H9 (cell line): ENCODE results near the gene C17orf107. TPM values are rescaled to one million over a fixed set of nuclear protein-coding genes. Genes with fewer than 3 reads are reported as not detected.

Experiments
- DNase-seq: peaks from one replicate; pipeline ENCODE4 v3.0.0-alpha.2; 2017
- H2AFZ ChIP-seq: one replicate; pipeline ENCODE4 v1.6.1; 2013; ENCODE audit warnings: mild to moderate bottlenecking, low read length, control low read depth, moderate library complexity
- H2AK5ac ChIP-seq: 2 replicates; pipeline ENCODE4 v1.6.1; 2013; ENCODE audit warnings: low read length, control low read depth, mixed read lengths; ENCODE audit not compliant: insufficient read length
- H2BK120ac ChIP-seq: one replicate; pipeline ENCODE4 v1.6.1; 2013; ENCODE audit warnings: low read depth, mild to moderate bottlenecking, low read length, control low read depth, inconsistent platforms; ENCODE audit not compliant: poor library complexity, severe bottlenecking
- H2BK12ac ChIP-seq: 2 replicates; pipeline ENCODE4 v1.6.1; 2013; ENCODE audit warnings: low read length, control low read depth, mixed read lengths, low read depth; ENCODE audit not compliant: insufficient read length
- H2BK15ac ChIP-seq: 2 replicates; pipeline ENCODE4 v1.6.1; 2013; ENCODE audit warnings: low read depth, low read length, control low read depth
- H2BK20ac ChIP-seq: one replicate; pipeline ENCODE4 v1.6.1; 2013; ENCODE audit warnings: low read depth, mild to moderate bottlenecking, low read length, control low read depth, inconsistent platforms; ENCODE audit not compliant: poor library complexity, severe bottlenecking
- H2BK5ac ChIP-seq: 2 replicates; pipeline ENCODE4 v1.6.1; 2013; ENCODE audit warnings: low read length, control low read depth, mixed read lengths; ENCODE audit not compliant: insufficient read length
- H3K14ac ChIP-seq: 2 replicates; pipeline ENCODE4 v1.6.1; 2013; ENCODE audit warnings: low read length, control low read depth; ENCODE audit not compliant: insufficient read depth
- H3K18ac ChIP-seq: 2 replicates; pipeline ENCODE4 v1.6.1; 2013; ENCODE audit warnings: low read depth, mild to moderate bottlenecking, mixed read lengths, low read length, control low read depth; ENCODE audit not compliant: insufficient read length
- H3K23ac ChIP-seq: 2 replicates; pipeline ENCODE4 v1.6.1; 2013; ENCODE audit warnings: low read length, control low read depth, mixed read lengths, low read depth; ENCODE audit not compliant: insufficient read length
- H3K23me2 ChIP-seq: 2 replicates; pipeline ENCODE4 v1.6.1; 2013; ENCODE audit warnings: low read depth, mild to moderate bottlenecking, mixed read lengths, low read length, control low read depth; ENCODE audit not compliant: insufficient read length, poor library complexity, severe bottlenecking
- H3K27ac ChIP-seq: 2 replicates; pipeline ENCODE4 v1.5.1; 2013; ENCODE audit warnings: low read length, control low read depth, mixed read lengths, low read depth; ENCODE audit not compliant: insufficient read length
- H3K27me3 ChIP-seq: 2 replicates; pipeline ENCODE4 v1.6.1; 2013; ENCODE audit warnings: low read length, control low read depth, inconsistent platforms; ENCODE audit not compliant: insufficient read depth
- H3K4ac ChIP-seq: 2 replicates; pipeline ENCODE4 v1.6.1; 2013; ENCODE audit warnings: low read depth, mild to moderate bottlenecking, control low read depth, inconsistent platforms, low read length, moderate library complexity
- H3K4me1 ChIP-seq: 2 replicates; pipeline ENCODE4 v1.6.1; 2013; ENCODE audit warnings: low read length, control low read depth, inconsistent platforms; ENCODE audit not compliant: insufficient read depth
- H3K4me2 ChIP-seq: 2 replicates; pipeline ENCODE4 v1.6.1; 2013; ENCODE audit warnings: low read length, control low read depth, mixed read lengths; ENCODE audit not compliant: insufficient read length, insufficient read depth
- H3K56ac ChIP-seq: 2 replicates; pipeline ENCODE4 v1.6.1; 2013; ENCODE audit warnings: low read depth, mild to moderate bottlenecking, mixed read lengths, low read length, control low read depth; ENCODE audit not compliant: insufficient read length
- H3K79me1 ChIP-seq: 2 replicates; pipeline ENCODE4 v1.6.1; 2013; ENCODE audit warnings: low read depth, mild to moderate bottlenecking, moderate library complexity, low read length, control low read depth, inconsistent platforms; ENCODE audit not compliant: insufficient read depth, poor library complexity, severe bottlenecking
- H3K79me2 ChIP-seq: 2 replicates; pipeline ENCODE4 v1.6.1; 2013; ENCODE audit warnings: low read length, control low read depth, inconsistent platforms; ENCODE audit not compliant: insufficient read depth
- H3K9ac ChIP-seq: 2 replicates; pipeline ENCODE4 v1.6.1; 2013; ENCODE audit warnings: low read length, control low read depth, mixed read lengths; ENCODE audit not compliant: insufficient read length; ENCODE audit errors: extremely low read depth
- H3K9me3 ChIP-seq: one replicate; pipeline ENCODE4 v1.6.1; 2013; ENCODE audit warnings: low read depth, low read length, inconsistent platforms; ENCODE audit not compliant: control insufficient read depth
- H3T11ph ChIP-seq: one replicate; pipeline ENCODE4 v1.6.1; 2013; ENCODE audit warnings: mild to moderate bottlenecking, low read length, control low read depth, inconsistent platforms
- H4K20me1 ChIP-seq: one replicate; pipeline ENCODE4 v1.6.1; 2013; ENCODE audit not compliant: control insufficient read depth, insufficient read length, insufficient read depth
- H4K5ac ChIP-seq: 2 replicates; pipeline ENCODE4 v1.6.1; 2013; ENCODE audit warnings: low read depth, mild to moderate bottlenecking, mixed read lengths, low read length, control low read depth; ENCODE audit not compliant: insufficient read length
- H4K8ac ChIP-seq: replicated peaks from 2 replicates; pipeline ENCODE4 v1.6.1; 2013; ENCODE audit warnings: low read length, control low read depth, mixed read lengths, low read depth; ENCODE audit not compliant: insufficient read length
- H4K91ac ChIP-seq: 2 replicates; pipeline ENCODE4 v1.6.1; 2013; ENCODE audit warnings: low read depth, mild to moderate bottlenecking, moderate library complexity, mixed read lengths, low read length, control low read depth; ENCODE audit not compliant: insufficient read length
- H3K27ac Mint-ChIP-seq, 3 experiments: 2 replicates in 2 of 3; 3 replicates in 1 of 3; pipeline ENCODE4 v1.8.0; 2020 to 2021; ENCODE audit warnings: mixed read lengths in 3 of 3, mild to moderate bottlenecking in 1 of 3, moderate library complexity in 1 of 3
- H3K27me3 Mint-ChIP-seq: 2 replicates; pipeline ENCODE4 v1.8.0; 2021; ENCODE audit warnings: low read depth, mild to moderate bottlenecking, moderate library complexity, mixed read lengths
- H3K36me3 Mint-ChIP-seq, 3 experiments: 2 replicates in 2 of 3; 3 replicates in 1 of 3; pipeline ENCODE4 v1.8.0; 2020 to 2021; ENCODE audit warnings: low read depth in 3 of 3, mixed read lengths in 3 of 3; ENCODE audit not compliant: insufficient read depth in 1 of 3
- H3K4me1 Mint-ChIP-seq, 2 experiments: 2 replicates each; pipeline ENCODE4 v1.8.0; 2020; ENCODE audit warnings: mixed read lengths in 2 of 2
- H3K4me3 Mint-ChIP-seq, 2 experiments: 2 replicates in 1 of 2; 3 replicates in 1 of 2; pipeline ENCODE4 v1.8.0; 2020 to 2021; ENCODE audit warnings: mild to moderate bottlenecking in 2 of 2, mixed read lengths in 2 of 2, moderate library complexity in 1 of 2
- H3K9me3 Mint-ChIP-seq, 2 experiments: 2 replicates in 1 of 2; 3 replicates in 1 of 2; pipeline ENCODE4 v1.8.0; 2020; ENCODE audit warnings: mild to moderate bottlenecking in 2 of 2, mixed read lengths in 2 of 2, moderate library complexity in 1 of 2
- WGBS: extraction: QIAGEN DNeasy Blood & Tissue Kit; methylation state at CpG from one replicate; pipeline ENCODE4 v1.1.7; 2013; ENCODE audit warnings: missing lambda C conversion rate, low lambda C conversion rate, mixed read lengths; ENCODE audit not compliant: insufficient read length; ENCODE audit errors: extremely low coverage; 5-methylcytosine and 5-hydroxymethylcytosine counted together
- total RNA-seq: library from RNA; stranded (reverse); gene quantifications from 2 replicates; pipeline ENCODE4 v1.2.1, GENCODE V29; 2021
- TF ChIP-seq, protein P1 (sequence below): fragments of 200-600 bp; sonication (generic); conservative IDR thresholded peaks from 3 replicates; pipeline ENCODE4 v1.8.0; 2021; ENCODE audit warnings: antibody characterized with exemption, mild to moderate bottlenecking

Gene C17orf107
- total RNA-seq, 1 experiment from 2014 or later: 4.4 TPM

DNA sequence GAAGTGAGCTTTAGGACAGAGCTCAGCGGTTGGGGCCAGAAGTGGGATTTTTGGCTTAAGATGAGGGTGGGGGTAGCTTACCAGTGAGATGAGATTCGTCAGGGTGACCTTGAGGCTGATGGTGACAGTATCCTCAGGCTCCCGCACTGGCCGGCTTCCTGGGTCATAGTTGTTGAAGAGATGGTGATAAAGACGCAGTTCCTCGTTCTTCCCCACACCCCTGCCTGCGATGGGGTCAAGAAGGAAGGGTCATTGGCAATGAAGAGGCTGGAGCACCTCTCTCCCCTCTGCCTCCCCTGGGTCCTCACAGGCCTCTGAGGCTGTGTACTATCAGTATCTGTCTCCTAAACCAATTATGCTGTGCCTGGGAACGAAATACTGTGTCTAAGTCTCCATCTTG is 3.2 kb downstream of the C17orf107 start:
- no peak overlapping the region for H2BK120ac ChIP-seq
- H3K23ac ChIP-seq: no peak overlapping the region
- H3K79me1 ChIP-seq: no peaks in the 10 kb centered on the region
- no peaks in the 10 kb centered on the region for H4K20me1 ChIP-seq
- no peak for DNase-seq
- H3K36me3 Mint-ChIP-seq: no peaks in the 10 kb centered on the region; a peak in 2 of 7 replicates
- no peaks in the 10 kb centered on the region for H3K79me2 ChIP-seq
- H3T11ph ChIP-seq: no peak overlapping the region
- H4K91ac ChIP-seq: no peak overlapping the region
- H3K4me1 Mint-ChIP-seq: peaks cover 10 to 24% of the 10 kb centered on the region in 2 experiments
- WGBS: no CpG with 5 or more reads among the region's 8 CpGs
- TF ChIP-seq, protein P1, sequence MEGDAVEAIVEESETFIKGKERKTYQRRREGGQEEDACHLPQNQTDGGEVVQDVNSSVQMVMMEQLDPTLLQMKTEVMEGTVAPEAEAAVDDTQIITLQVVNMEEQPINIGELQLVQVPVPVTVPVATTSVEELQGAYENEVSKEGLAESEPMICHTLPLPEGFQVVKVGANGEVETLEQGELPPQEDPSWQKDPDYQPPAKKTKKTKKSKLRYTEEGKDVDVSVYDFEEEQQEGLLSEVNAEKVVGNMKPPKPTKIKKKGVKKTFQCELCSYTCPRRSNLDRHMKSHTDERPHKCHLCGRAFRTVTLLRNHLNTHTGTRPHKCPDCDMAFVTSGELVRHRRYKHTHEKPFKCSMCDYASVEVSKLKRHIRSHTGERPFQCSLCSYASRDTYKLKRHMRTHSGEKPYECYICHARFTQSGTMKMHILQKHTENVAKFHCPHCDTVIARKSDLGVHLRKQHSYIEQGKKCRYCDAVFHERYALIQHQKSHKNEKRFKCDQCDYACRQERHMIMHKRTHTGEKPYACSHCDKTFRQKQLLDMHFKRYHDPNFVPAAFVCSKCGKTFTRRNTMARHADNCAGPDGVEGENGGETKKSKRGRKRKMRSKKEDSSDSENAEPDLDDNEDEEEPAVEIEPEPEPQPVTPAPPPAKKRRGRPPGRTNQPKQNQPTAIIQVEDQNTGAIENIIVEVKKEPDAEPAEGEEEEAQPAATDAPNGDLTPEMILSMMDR: no peak
- H4K5ac ChIP-seq: no peak overlapping the region
- no peak overlapping the region for H3K18ac ChIP-seq
- H2AK5ac ChIP-seq: no peak overlapping the region
- no peak overlapping the region for H3K4ac ChIP-seq
- H3K9me3 ChIP-seq: no peaks in the 10 kb centered on the region
- no peak overlapping the region for H3K4me3 Mint-ChIP-seq
- H3K27me3 ChIP-seq: no peaks in the 10 kb centered on the region
- H3K4me1 ChIP-seq: peaks cover 3% of the 10 kb centered on the region; the same call in 1 of the 2 replicates
- H2AFZ ChIP-seq: no peak overlapping the region
- no peak overlapping the region for H4K8ac ChIP-seq
- no peak overlapping the region for H3K9ac ChIP-seq
- no peak overlapping the region for H2BK15ac ChIP-seq
- no peak overlapping the region for H3K4me2 ChIP-seq
- no peaks in the 10 kb centered on the region for H3K9me3 Mint-ChIP-seq
- peaks cover 12% of the 10 kb centered on the region for H3K23me2 ChIP-seq
- H3K14ac ChIP-seq: no peak overlapping the region
- H2BK5ac ChIP-seq: no peak overlapping the region
- no peak overlapping the region for H2BK12ac ChIP-seq
- H3K27ac ChIP-seq: no peak overlapping the region
- no peak overlapping the region for H2BK20ac ChIP-seq
- H3K27ac Mint-ChIP-seq: no peak overlapping the region; a peak in 2 of 7 replicates
- H3K27me3 Mint-ChIP-seq: peaks cover 16% of the 10 kb centered on the region
- H3K56ac ChIP-seq: no peak overlapping the region
